Common myeloid progenitor, CD34-positive (primary cell): ENCODE measurements around the gene UGT2A3.
"Not testable (repeated sequence)": the region's sequence is repeated elsewhere in the genome, so short reads cannot be mapped to it uniquely, and the experiment has no call there.

Experiments used
- CTCF ChIA-PET: fragments of 350-600 bp; sonication (Branson Sonifier 250); formaldehyde crosslinking; loops from one replicate; lab custom pipeline; 2021; ENCODE audit warnings: antibody characterized with exemption; lab: Charles Lee
- POLR2A ChIA-PET: fragments of 350-600 bp; sonication (Branson Sonifier 250); formaldehyde crosslinking; loops from one replicate; lab custom pipeline; 2021; ENCODE audit warnings: antibody characterized with exemption; lab: Charles Lee
- DNase-seq, 3 donors: peaks; one replicate each; pipeline versions ENCODE4 v3.0.0 to v3.0.0-alpha.2; 2013
- H3K27ac ChIP-seq, 2 experiments: 1 replicate in 1 of 2; 2 replicates in 1 of 2; pipeline ENCODE4 v1.7.0; 2013; ENCODE audit warnings: inconsistent platforms in 2 of 2, low read length in 2 of 2, mild to moderate bottlenecking in 2 of 2, low read depth in 1 of 2, moderate library complexity in 1 of 2; ENCODE audit not compliant: severe bottlenecking in 2 of 2, insufficient read depth in 1 of 2, poor library complexity in 1 of 2
- H3K27me3 ChIP-seq, 5 experiments: replicated peaks in 2 of 5; 1 replicate in 3 of 5; 2 replicates in 2 of 5; pipeline versions ENCODE4 v1.6.1 to v1.7.0; 2013; ENCODE audit warnings: low read length in 4 of 5, mild to moderate bottlenecking in 2 of 5, moderate library complexity in 2 of 5, inconsistent platforms in 1 of 5; ENCODE audit not compliant: insufficient read depth in 5 of 5, control insufficient read depth in 4 of 5
- H3K36me3 ChIP-seq, 4 experiments: 1 replicate in 2 of 4; 2 replicates in 2 of 4; pipeline versions ENCODE4 v1.6.1 to v1.7.0; 2013; ENCODE audit warnings: low read length in 3 of 4, control low read depth in 1 of 4, mild to moderate bottlenecking in 1 of 4; ENCODE audit not compliant: control insufficient read depth in 4 of 4, insufficient read depth in 4 of 4
- H3K4me1 ChIP-seq, 4 experiments: 1 replicate in 3 of 4; 2 replicates in 1 of 4; pipeline versions ENCODE4 v1.6.1 to v1.7.1; 2013; ENCODE audit warnings: low read length in 3 of 4, mild to moderate bottlenecking in 3 of 4, control low read depth in 1 of 4, inconsistent platforms in 1 of 4, moderate library complexity in 1 of 4; ENCODE audit not compliant: control insufficient read depth in 4 of 4, insufficient read depth in 4 of 4; ENCODE audit errors: control extremely low read depth in 1 of 4
- H3K4me3 ChIP-seq, 7 experiments: 1 replicate in 4 of 7; 2 replicates in 3 of 7; pipeline versions ENCODE4 v1.5.1 to v1.7.0; 2013; ENCODE audit warnings: mild to moderate bottlenecking in 7 of 7, low read length in 6 of 7, moderate library complexity in 6 of 7, inconsistent platforms in 2 of 7, low read depth in 2 of 7, control low read depth in 1 of 7; ENCODE audit not compliant: insufficient read depth in 4 of 7, control insufficient read depth in 1 of 7; ENCODE audit errors: extremely low read depth in 1 of 7
- H3K9me3 ChIP-seq, 5 experiments: 1 replicate in 4 of 5; 2 replicates in 1 of 5; pipeline versions ENCODE4 v1.6.1 to v1.7.1; 2013; ENCODE audit warnings: low read length in 4 of 5, mild to moderate bottlenecking in 2 of 5, inconsistent platforms in 1 of 5, low read depth in 1 of 5, moderate library complexity in 1 of 5; ENCODE audit not compliant: control insufficient read depth in 4 of 5, insufficient read depth in 2 of 5; ENCODE audit errors: control extremely low read depth in 1 of 5
- WGBS: methylation state at CpG from one replicate; pipeline ENCODE4 v1.1.5; 2013; ENCODE audit not compliant: insufficient coverage; 5-methylcytosine and 5-hydroxymethylcytosine counted together

The UGT2A3 gene

GRCh38 chr4:68948985-68949384, 2.6 kb downstream of the UGT2A3 start:
- H3K36me3 ChIP-seq, result no peaks in the 10 kb centered on the region
- 100% methylated on average over 1 of the region's 3 CpGs for WGBS
- no peaks in the 10 kb centered on the region for H3K27me3 ChIP-seq
- ChIA-PET CTCF (no interaction called here), POLR2A (no interaction called here)
- no peaks in the 10 kb centered on the region for H3K4me1 ChIP-seq
- H3K27ac ChIP-seq, result no peak overlapping the region
- DNase-seq, result no peak
- no peaks in the 10 kb centered on the region for H3K9me3 ChIP-seq
- no peak overlapping the region for H3K4me3 ChIP-seq

DNA sequence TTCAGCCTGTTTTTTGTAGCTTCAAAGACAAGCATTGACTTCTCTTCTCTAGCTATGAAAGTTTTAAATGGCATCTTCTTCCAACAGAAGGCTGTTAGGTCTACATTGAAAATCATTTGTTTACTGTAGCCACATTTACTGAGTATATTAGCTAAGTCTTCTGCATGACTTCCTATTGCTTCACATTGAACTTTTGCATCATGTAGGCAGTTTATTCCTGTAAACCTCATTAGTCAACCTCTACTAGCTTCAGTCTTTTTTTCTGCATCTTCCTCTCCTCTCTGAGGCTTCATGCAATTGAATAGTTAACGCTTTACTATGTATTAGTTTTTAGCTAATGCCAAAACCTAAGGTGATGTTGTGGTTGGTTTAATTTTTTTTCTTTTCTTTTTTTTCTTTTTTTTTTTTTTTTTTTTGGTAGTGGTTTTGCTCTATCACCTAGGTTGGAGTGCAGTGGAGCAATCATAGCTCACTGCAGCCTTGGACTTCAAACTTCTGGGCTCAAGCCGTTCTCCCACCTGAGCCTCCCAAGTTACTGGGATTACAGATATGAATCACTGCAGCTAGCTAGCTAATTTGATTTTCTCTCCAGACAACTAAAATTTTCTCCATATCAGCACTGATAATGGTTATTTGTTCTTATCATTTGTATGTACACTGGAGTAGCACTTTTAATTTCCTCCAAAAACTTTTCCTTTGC, 3.4 kb downstream of the UGT2A3 start:
- Histone ChIP-seq H3K9me3 (no peaks in the 10 kb centered on the region), H3K4me3 (no peak overlapping the region), H3K27ac (no peak overlapping the region), H3K4me1 (no peaks in the 10 kb centered on the region), H3K36me3 (no peaks in the 10 kb centered on the region), H3K27me3 (no peaks in the 10 kb centered on the region)
- WGBS, result 100% methylated on average over 1 of the region's 2 CpGs
- POLR2A ChIA-PET, result no interaction called here
- CTCF ChIA-PET, result no interaction called here
- no peak for DNase-seq

DNA sequence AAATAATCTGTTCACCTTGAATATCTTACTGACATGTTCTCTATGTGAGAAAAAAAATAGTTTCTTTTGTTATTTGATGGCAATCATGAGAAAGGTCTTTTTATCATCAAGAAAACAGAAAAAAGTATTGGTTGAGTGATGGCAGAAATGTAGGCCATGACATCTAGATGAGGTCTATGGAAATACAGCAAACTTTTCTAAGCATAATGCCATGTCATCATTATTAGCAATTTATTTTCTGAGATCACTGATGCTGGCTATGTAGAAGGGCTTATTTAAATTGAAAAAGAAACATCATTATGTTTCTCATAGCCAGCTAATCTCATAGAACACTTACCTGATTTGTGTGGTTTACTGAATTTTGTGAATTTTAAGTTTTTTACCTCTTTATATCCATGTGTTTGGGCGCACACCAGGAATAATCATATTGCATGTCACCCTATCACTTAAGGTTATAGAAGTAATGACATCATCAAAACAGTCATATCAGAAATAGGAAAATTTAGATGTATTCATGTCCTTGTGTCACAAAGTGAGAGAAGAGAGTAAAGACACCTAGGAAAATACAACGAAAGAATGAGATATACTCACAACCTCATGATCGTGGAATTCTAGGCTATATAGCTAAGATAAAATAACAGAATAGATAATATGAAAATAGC, 22.4 kb downstream of the UGT2A3 start:
- Histone ChIP-seq H3K4me1 (no peaks in the 10 kb centered on the region), H3K27ac (no peak overlapping the region), H3K4me3 (no peak overlapping the region), H3K27me3 (no peaks in the 10 kb centered on the region), H3K36me3 (no peaks in the 10 kb centered on the region), H3K9me3 (peaks cover 0 to 1% (median 0%) of the 10 kb centered on the region in 5 experiments)
- ChIA-PET CTCF (no interaction called here), POLR2A (no interaction called here)
- no CpG with 5 or more reads among the region's 3 CpGs for WGBS
- no peak for DNase-seq

- no peak overlapping the region for H3K4me3 ChIP-seq
- ChIA-PET POLR2A (no interaction called here), CTCF (no interaction called here)
- WGBS, result no CpG with 5 or more reads among the region's 3 CpGs
- no peaks in the 10 kb centered on the region for H3K27me3 ChIP-seq
- no peaks in the 10 kb centered on the region for H3K36me3 ChIP-seq
- DNase-seq, result no peak
- H3K4me1 ChIP-seq, result no peaks in the 10 kb centered on the region
- H3K27ac ChIP-seq, result no peak overlapping the region
- H3K9me3 ChIP-seq, result peaks cover 0 to 1% (median 0%) of the 10 kb centered on the region in 5 experiments
Measured at GRCh38 chr4:68927165-68927564, 24.4 kb downstream of the UGT2A3 start.

GRCh38 chr4:68922202-68922601, 29.4 kb downstream of the UGT2A3 start:
- DNase-seq, CTCF ChIA-PET, POLR2A ChIA-PET, H3K4me1 ChIP-seq, H3K36me3 ChIP-seq, H3K27ac ChIP-seq, H3K27me3 ChIP-seq, H3K4me3 ChIP-seq, H3K9me3 ChIP-seq: not testable (repeated sequence)
- WGBS, result 40% methylated on average over 2 of the region's 5 CpGs

DNA sequence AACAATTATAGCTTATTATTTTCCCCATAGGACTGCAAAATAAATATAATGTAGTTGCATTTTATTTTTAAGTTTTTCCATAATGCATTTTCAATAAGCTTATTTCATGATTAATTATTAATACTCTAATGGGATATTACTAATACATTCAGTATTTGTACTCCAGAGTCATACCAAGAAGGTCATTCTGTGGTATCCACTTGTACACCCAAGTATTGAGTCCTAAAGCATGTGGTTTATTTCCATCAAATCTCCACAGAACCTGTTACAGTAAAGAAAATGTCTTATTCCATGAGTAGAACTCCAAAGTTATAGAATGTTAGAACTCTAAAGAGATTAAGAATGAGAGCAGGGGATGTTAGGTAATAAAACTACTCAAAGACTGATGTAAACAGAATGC, 30.6 kb downstream of the UGT2A3 start:
- POLR2A ChIA-PET, result no interaction called here

DNA sequence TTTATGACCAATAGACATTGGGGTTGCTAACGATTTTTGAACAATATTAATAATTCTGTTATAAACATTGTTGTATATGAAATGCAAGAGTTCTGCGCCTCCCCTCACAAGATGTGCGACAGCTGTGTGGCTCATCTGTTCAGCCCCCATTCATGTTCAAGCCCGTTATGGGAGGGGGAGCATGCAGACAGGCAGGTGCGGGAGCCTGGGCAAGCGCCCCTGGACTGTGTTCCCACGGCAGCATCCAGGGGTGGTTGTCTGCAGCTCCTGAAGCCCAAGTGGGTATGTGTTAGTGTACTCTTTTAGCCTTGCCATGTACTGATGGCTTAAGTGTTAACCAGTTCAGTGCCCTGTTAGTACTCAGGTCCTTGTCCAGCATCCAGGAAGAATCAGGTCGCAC, 34.6 kb downstream of the UGT2A3 start:
- no peak for DNase-seq
- no peak overlapping the region for H3K27ac ChIP-seq
- no peaks in the 10 kb centered on the region for H3K4me1 ChIP-seq
- ChIA-PET CTCF (no interaction called here), POLR2A (no interaction called here)
- no peaks in the 10 kb centered on the region for H3K27me3 ChIP-seq
- no peaks in the 10 kb centered on the region for H3K36me3 ChIP-seq
- H3K9me3 ChIP-seq, result peaks cover 0 to 1% (median 0%) of the 10 kb centered on the region in 5 experiments
- 92% methylated on average over 4 of the region's 8 CpGs for WGBS
- H3K4me3 ChIP-seq, result no peak overlapping the region

More for the DNA sequence above, 30.6 kb downstream of the UGT2A3 start:
- H3K36me3 ChIP-seq, result no peaks in the 10 kb centered on the region
- no peaks in the 10 kb centered on the region for H3K27me3 ChIP-seq
- CTCF ChIA-PET, result no interaction called here
- DNase-seq, result no peak
- H3K4me3 ChIP-seq, result no peak overlapping the region
- H3K4me1 ChIP-seq, result no peaks in the 10 kb centered on the region
- H3K9me3 ChIP-seq, result no peaks in the 10 kb centered on the region
- H3K27ac ChIP-seq, result no peak overlapping the region
